ENCODE data around the gene EHMT1. TPM values are rescaled to one million over a fixed set of nuclear protein-coding genes. Genes with fewer than 3 reads are reported as not detected.
"Not testable (repeated sequence)": the region's sequence is repeated elsewhere in the genome, so short reads cannot be mapped to it uniquely, and the experiment has no call there.

EHMT1 gene
- total RNA-seq, 1 donor, result 46.3 TPM

DNA sequence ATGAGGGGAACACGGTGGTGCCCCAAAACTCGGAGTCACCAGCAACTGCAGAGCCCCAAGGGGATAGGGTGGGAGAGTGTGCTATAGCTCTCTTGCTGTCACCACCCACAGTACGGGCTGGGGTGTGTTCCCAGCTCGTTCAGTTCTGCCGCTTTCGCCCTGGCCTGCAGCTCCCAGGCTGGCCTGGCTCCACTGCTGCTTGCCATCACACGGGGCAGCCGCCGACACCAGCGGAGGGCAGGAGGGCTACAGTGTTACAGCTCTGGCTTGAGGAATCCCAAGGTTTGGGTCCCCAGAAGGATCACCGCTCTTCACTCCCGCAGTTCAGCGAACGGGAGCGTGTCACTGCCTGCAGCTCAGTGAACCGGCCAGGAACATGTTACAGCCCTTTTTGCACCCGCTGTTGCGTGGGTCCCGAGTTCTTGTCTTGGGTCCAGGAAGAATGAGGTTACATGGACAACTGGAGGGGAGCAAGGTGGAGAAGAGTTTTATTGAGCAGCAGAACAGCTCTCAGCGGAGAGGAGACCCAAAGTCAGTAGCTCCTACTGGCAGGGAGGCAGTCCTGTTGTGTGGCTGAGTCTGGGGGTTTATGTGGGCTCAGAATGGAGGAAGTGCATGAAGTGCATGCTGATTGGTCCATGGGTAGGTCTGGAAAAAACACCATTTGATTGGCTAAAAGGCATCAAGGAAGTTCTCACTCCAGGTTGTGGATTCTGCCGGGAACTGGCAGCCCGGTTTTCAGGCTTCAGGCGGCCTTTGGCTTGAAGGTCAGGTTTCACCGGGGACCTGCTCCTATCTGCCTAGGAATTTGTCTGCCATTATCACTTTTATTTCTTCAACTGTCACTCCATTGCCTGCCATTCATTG is 113.4 kb downstream of the EHMT1 start:
- H3K27me3 ChIP-seq (ENCODE audit: insufficient read depth, low read length), result no peaks in the 10 kb centered on the region
- H4K20me1 ChIP-seq (ENCODE audit: insufficient read depth, low read length), result peaks cover under 1% of the 10 kb centered on the region
- H3K79me2 ChIP-seq (ENCODE audit: insufficient read depth, low read length), result peaks cover 22% of the 10 kb centered on the region
- H3K27ac ChIP-seq (ENCODE audit: low read depth, low read length), result no peak overlapping the region
- H3K36me3 ChIP-seq (ENCODE audit: insufficient read depth, low read length), result peaks cover 11% of the 10 kb centered on the region
- no peak for TF ChIP-seq CTCF (IDR thresholded peaks at IDR 0.05; ENCODE audit: extremely low read depth, low read depth, low read length)
- DNase-seq (ENCODE audit: insufficient read length, low spot score, missing footprints), result no peak
- no peak overlapping the region for H3K4me3 ChIP-seq (ENCODE audit: insufficient read depth, low read length)
- no peaks in the 10 kb centered on the region for H3K4me1 ChIP-seq (ENCODE audit: insufficient read depth, low read length)
- H3K4me2 ChIP-seq (ENCODE audit: insufficient read depth, low read length), result no peak overlapping the region
- H2AFZ ChIP-seq (ENCODE audit: low read length), result no peak overlapping the region
- no peaks in the 10 kb centered on the region for H3K9me3 ChIP-seq (ENCODE audit: low read depth, low read length)

DNA sequence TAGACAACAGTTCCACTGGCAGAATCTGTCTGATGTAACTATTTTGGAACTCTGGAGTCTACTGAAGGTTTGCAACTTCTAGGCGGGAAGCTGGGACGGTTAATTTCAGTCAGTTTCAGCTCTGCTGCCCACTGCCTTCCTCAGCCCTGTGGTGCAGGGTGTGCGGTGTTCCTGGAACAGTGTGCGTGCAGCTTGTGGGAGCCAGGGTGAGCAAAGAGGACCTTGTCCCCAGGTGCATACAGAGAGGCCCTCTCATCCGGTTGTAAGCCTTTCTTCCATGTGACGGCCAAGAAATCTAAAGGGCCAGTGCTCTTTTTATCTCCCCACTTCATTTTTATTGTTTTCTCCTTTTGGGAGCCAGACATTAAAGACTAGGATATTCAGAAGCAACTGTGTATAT is 114.6 kb downstream of the EHMT1 start:
- H3K9me3 ChIP-seq (ENCODE audit: low read depth, low read length), result no peaks in the 10 kb centered on the region
- H4K20me1 ChIP-seq (ENCODE audit: insufficient read depth, low read length), result no peaks in the 10 kb centered on the region
- peaks cover 13% of the 10 kb centered on the region for H3K79me2 ChIP-seq (ENCODE audit: insufficient read depth, low read length)
- H3K4me2 ChIP-seq (ENCODE audit: insufficient read depth, low read length), result no peak overlapping the region
- no peak overlapping the region for H2AFZ ChIP-seq (ENCODE audit: low read length)
- no peak overlapping the region for H3K4me3 ChIP-seq (ENCODE audit: insufficient read depth, low read length)
- no peak for DNase-seq (ENCODE audit: insufficient read length, low spot score, missing footprints)
- H3K27me3 ChIP-seq (ENCODE audit: insufficient read depth, low read length), result no peaks in the 10 kb centered on the region
- H3K4me1 ChIP-seq (ENCODE audit: insufficient read depth, low read length), result no peaks in the 10 kb centered on the region
- TF ChIP-seq CTCF (IDR thresholded peaks at IDR 0.05; ENCODE audit: extremely low read depth, low read depth, low read length), result no peak
- no peak overlapping the region for H3K27ac ChIP-seq (ENCODE audit: low read depth, low read length)
- peaks cover 16% of the 10 kb centered on the region for H3K36me3 ChIP-seq (ENCODE audit: insufficient read depth, low read length)

GRCh38 chr9:137734181-137734580 is 115.4 kb downstream of the EHMT1 start:
- DNase-seq (ENCODE audit: insufficient read length, low spot score, missing footprints), result no peak
- Histone ChIP-seq H2AFZ (ENCODE audit: low read length) (no peak overlapping the region), H3K27ac (ENCODE audit: low read depth, low read length) (no peak overlapping the region), H3K4me3 (ENCODE audit: insufficient read depth, low read length) (no peak overlapping the region), H3K27me3 (ENCODE audit: insufficient read depth, low read length) (no peaks in the 10 kb centered on the region), H3K36me3 (ENCODE audit: insufficient read depth, low read length) (peaks cover 16% of the 10 kb centered on the region), H3K9me3 (ENCODE audit: low read depth, low read length) (no peaks in the 10 kb centered on the region), H3K79me2 (ENCODE audit: insufficient read depth, low read length) (peaks cover 12% of the 10 kb centered on the region), H4K20me1 (ENCODE audit: insufficient read depth, low read length) (no peaks in the 10 kb centered on the region), H3K4me2 (ENCODE audit: insufficient read depth, low read length) (no peak overlapping the region), H3K4me1 (ENCODE audit: insufficient read depth, low read length) (no peaks in the 10 kb centered on the region)
- TF ChIP-seq CTCF (IDR thresholded peaks at IDR 0.05; ENCODE audit: extremely low read depth, low read depth, low read length), result no peak

GRCh38 chr9:137738182-137738696 is 119.4 kb downstream of the EHMT1 start:
- H3K27ac ChIP-seq (ENCODE audit: low read depth, low read length); H3K4me3 ChIP-seq (ENCODE audit: insufficient read depth, low read length); H3K9me3 ChIP-seq (ENCODE audit: low read depth, low read length); H3K4me1 ChIP-seq (ENCODE audit: insufficient read depth, low read length); H2AFZ ChIP-seq (ENCODE audit: low read length); DNase-seq (ENCODE audit: insufficient read length, low spot score, missing footprints); H3K79me2 ChIP-seq (ENCODE audit: insufficient read depth, low read length); H3K4me2 ChIP-seq (ENCODE audit: insufficient read depth, low read length); H3K27me3 ChIP-seq (ENCODE audit: insufficient read depth, low read length): not testable (repeated sequence)
- peaks cover 17% of the 10 kb centered on the region for H4K20me1 ChIP-seq (ENCODE audit: insufficient read depth, low read length)
- peaks cover 14% of the 10 kb centered on the region for H3K36me3 ChIP-seq (ENCODE audit: insufficient read depth, low read length)
